HepG2 (cell line): ENCODE measurements around the gene NINL. TPM values are rescaled to one million over a fixed set of nuclear protein-coding genes. Genes with fewer than 3 reads are reported as not detected.

ENCODE experiments used
- ASH2L ChIP-seq: fragments of 300-600, 200-600 bp; sonication (generic); IDR thresholded peaks from 2 replicates; pipeline ENCODE4 v1.7.0; 2017; ENCODE audit warnings: low read depth, mild to moderate bottlenecking, moderate library complexity, mixed read lengths, low read length; ENCODE audit not compliant: insufficient read length
- CCDC6 ChIP-seq: sonication (generic); formaldehyde crosslinking; IDR thresholded peaks from 2 replicates; pipeline ENCODE4 v1.8.1; 2022; ENCODE audit warnings: mild to moderate bottlenecking, missing genetic modification reagents, moderate library complexity
- CHD2 ChIP-seq: IDR thresholded peaks from 2 replicates; pipeline ENCODE4 v1.6.1; 2011; ENCODE audit warnings: low read depth, low read length, improper control_type of control experiment
- DNMT3B ChIP-seq: conservative IDR thresholded peaks from 2 replicates; pipeline ENCODE4 v1.6.1; 2016; ENCODE audit warnings: missing biosample characterization, control low read depth
- KDM1A ChIP-seq: IDR thresholded peaks from 2 replicates; pipeline ENCODE4 v1.6.1; 2016; ENCODE audit warnings: missing compliant biosample characterization
- NR1H2 ChIP-seq: sonication (generic); formaldehyde crosslinking; IDR thresholded peaks from 2 replicates; pipeline ENCODE4 v1.8.1; 2022; ENCODE audit warnings: low read depth, missing genetic modification reagents, borderline replicate concordance
- REPIN1 ChIP-seq: sonication (generic); formaldehyde crosslinking; IDR thresholded peaks from 2 replicates; pipeline ENCODE4 v1.8.0; 2022; ENCODE audit warnings: missing genetic modification reagents, low read depth, mild to moderate bottlenecking, borderline replicate concordance
- SALL1 ChIP-seq: sonication (generic); formaldehyde crosslinking; IDR thresholded peaks from 2 replicates; pipeline ENCODE4 v1.8.0; 2022; ENCODE audit warnings: mild to moderate bottlenecking, missing genetic modification reagents
- SAP130 ChIP-seq: IDR thresholded peaks from 2 replicates; pipeline ENCODE4 v1.6.1; 2016; ENCODE audit warnings: low read depth
- SIX1 ChIP-seq: sonication (generic); formaldehyde crosslinking; IDR thresholded peaks from 2 replicates; pipeline ENCODE4 v1.4.0; 2020; ENCODE audit warnings: missing genetic modification reagents, borderline replicate concordance
- THAP9 ChIP-seq: sonication (generic); formaldehyde crosslinking; IDR thresholded peaks from 2 replicates; pipeline ENCODE4; 2020; ENCODE audit warnings: missing genetic modification reagents, mild to moderate bottlenecking, borderline replicate concordance
- ZHX2 ChIP-seq, 2 experiments: sonication (generic) in 1 of 2; formaldehyde crosslinking in 1 of 2; IDR thresholded peaks; 2 replicates each; pipeline versions ENCODE4 v1.6.1 to v1.9.0; 2014 to 2022; ENCODE audit warnings: antibody characterized with exemption in 1 of 2, borderline replicate concordance in 1 of 2, inconsistent platforms in 1 of 2, low read depth in 1 of 2, missing genetic modification reagents in 1 of 2
- ZNF101 ChIP-seq: sonication (generic); formaldehyde crosslinking; IDR thresholded peaks from 2 replicates; pipeline ENCODE4 v1.4.0; 2020; ENCODE audit warnings: mild to moderate bottlenecking, low read depth, missing genetic modification reagents, borderline replicate concordance
- ZNF263 ChIP-seq: sonication (generic); formaldehyde crosslinking; IDR thresholded peaks from 2 replicates; pipeline ENCODE4 v1.4.0; 2020; ENCODE audit warnings: missing genetic modification reagents
- ZNF274 ChIP-seq: sonication (generic); formaldehyde crosslinking; IDR thresholded peaks from 2 replicates; pipeline ENCODE4 v1.5.1; 2020; ENCODE audit warnings: mild to moderate bottlenecking, missing genetic modification reagents
- ZNF275 ChIP-seq: sonication (generic); formaldehyde crosslinking; IDR thresholded peaks from 2 replicates; pipeline ENCODE4 v1.8.0; 2022; ENCODE audit warnings: missing genetic modification reagents, mild to moderate bottlenecking, inconsistent platforms, borderline replicate concordance
- ZNF614 ChIP-seq: IDR thresholded peaks from 2 replicates; pipeline ENCODE4 v1.6.1; 2018; ENCODE audit warnings: missing biosample characterization, missing genetic modification reagents, inconsistent platforms, borderline replicate concordance
- ZNF878 ChIP-seq: sonication (generic); formaldehyde crosslinking; IDR thresholded peaks from 2 replicates; pipeline ENCODE4 v1.8.1; 2023; ENCODE audit warnings: mild to moderate bottlenecking, missing genetic modification reagents, moderate library complexity
- ZNF891 ChIP-seq: sonication (generic); formaldehyde crosslinking; IDR thresholded peaks from 2 replicates; pipeline ENCODE4 v1.5.0; 2020; ENCODE audit warnings: mild to moderate bottlenecking, missing genetic modification reagents
- polyA plus RNA-seq, 8 experiments: library from polyadenylated mRNA; depleted of rRNA in 3 of 8; stranded (reverse) in 7 of 8; unstranded in 1 of 8; fragments of >200 nt; fragmentation: Illumina TruSeq in 4 of 8; extraction: Trizol in 4 of 8; gene quantifications; 2 replicates each; pipeline versions ENCODE4 v1.2.1 to v1.2.3, GENCODE V29; 2011 to 2016; ENCODE audit warnings: low read depth in 4 of 8, missing spikeins in 1 of 8, mixed read lengths in 1 of 8; ENCODE audit not compliant: insufficient read depth in 1 of 8
- total RNA-seq, 5 experiments: library from RNA; depleted of rRNA; stranded (reverse); fragments of >200 nt; fragmentation: Illumina TruSeq; extraction: Trizol; gene quantifications; 2 replicates each; pipeline ENCODE4 v1.2.3, GENCODE V29; 2016; ENCODE audit warnings: low read depth in 1 of 5

The NINL gene
- total and polyA plus RNA-seq, 2 of the 13 experiments (the other 11 are each of a cell fraction or from before 2014, with no cell fraction given) = 32.3 to 34.3 TPM

- peak; percentile 15; the same call in 1 of the 2 replicates for TF ChIP-seq ZNF878 (CRISPR knock-in tag)
- no peak for TF ChIP-seq THAP9 (CRISPR knock-in tag)
- no peak for TF ChIP-seq ZHX2 (IDR thresholded peaks at IDR 0.05; ENCODE audit: low read depth)
- no peak for TF ChIP-seq ZHX2 (CRISPR knock-in tag; IDR thresholded peaks at IDR 0.05; ENCODE audit: borderline replicate concordance)
- no peak for TF ChIP-seq REPIN1
- TF ChIP-seq SALL1 (CRISPR knock-in tag) = no peak; the same call in 1 of the 2 replicates
- no peak; the same call in 1 of the 2 replicates for TF ChIP-seq ZNF101 (CRISPR knock-in tag)
- no peak for TF ChIP-seq ZNF614 (CRISPR knock-in tag)
- TF ChIP-seq NR1H2 = peak; percentile 95
- no peak for TF ChIP-seq KDM1A
- no peak for TF ChIP-seq DNMT3B (CRISPR knock-in tag)
- TF ChIP-seq SIX1 (CRISPR knock-in tag) = peak; percentile 23; the same call in 1 of the 2 replicates
- no peak; the same call in 1 of the 2 replicates for TF ChIP-seq ZNF274 (CRISPR knock-in tag)
- TF ChIP-seq ZNF891 = peak; percentile 96
- TF ChIP-seq ZNF275 = 0 out of 2 replicates have a peak, but pooled peaks have one; percentile 26
- TF ChIP-seq ZNF263 (CRISPR knock-in tag) = 0 out of 2 replicates have a peak, but pooled peaks have one; percentile 35
- no peak; the same call in 1 of the 2 replicates for TF ChIP-seq SAP130 (CRISPR knock-in tag)
- no peak for TF ChIP-seq ASH2L
- no peak for TF ChIP-seq CCDC6
- no peak; the same call in 1 of the 2 replicates for TF ChIP-seq CHD2
Measured at GRCh38 chr20:25623225-25623735, 37.9 kb upstream of the NINL start (continued).
